Measurements from ENCODE around the gene UHMK1.
A peak's percentile ranks its signal among the peaks of the same experiment; 100 is the strongest.

Gene UHMK1

DNA sequence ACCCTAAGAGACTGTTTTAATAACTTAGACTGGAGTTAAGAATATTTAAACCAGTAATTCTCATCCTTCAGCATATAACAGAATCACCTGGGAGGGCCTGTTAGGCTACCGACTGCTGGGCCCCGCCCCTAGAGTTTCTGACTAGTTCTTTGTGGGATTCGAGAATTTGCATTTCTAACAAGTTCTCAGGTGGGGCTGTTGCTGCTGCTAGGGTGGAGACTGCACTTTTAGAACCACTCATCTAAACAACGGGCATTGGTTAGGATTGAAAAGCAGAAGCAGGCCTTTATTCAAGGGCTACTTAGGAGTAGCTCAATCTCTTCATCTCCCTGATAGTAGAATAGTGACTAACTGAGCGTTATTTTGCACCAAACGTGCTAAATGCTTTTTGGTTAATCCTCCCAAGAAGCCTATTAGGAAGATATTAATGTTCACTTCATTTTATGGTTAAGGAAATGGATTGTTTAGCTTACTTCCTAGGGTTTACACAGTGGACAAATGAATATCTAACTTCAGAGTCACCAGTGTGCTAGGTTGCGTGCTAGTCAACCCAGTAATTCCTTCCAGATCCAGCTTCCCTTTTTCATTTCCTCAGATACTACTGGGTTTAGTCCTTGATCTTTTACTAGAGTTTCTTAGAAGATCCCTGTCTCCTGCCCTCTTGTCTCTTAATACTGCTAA lies 32.8 kb downstream of the UHMK1 start:
- no peak for DNase-seq (ENCODE audit: low read depth)

DNA sequence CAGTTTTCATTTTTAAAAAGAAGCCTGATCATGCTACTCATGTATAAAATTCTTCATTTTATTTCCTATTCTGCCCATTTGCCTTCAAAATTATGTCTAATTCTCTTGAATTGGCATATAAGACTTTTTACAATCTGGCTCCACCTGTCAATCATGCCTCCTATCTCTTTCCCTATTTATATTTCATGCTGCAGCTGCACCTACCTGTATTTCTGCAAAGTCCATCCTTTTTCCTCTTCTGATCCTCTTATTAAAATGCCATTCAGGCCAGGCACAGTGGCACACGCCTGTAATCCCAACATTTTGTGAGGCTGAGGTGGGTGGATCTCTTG lies 33.3 kb downstream of the UHMK1 start:
- DNase-seq (ENCODE audit: low read depth), result no peak

DNA sequence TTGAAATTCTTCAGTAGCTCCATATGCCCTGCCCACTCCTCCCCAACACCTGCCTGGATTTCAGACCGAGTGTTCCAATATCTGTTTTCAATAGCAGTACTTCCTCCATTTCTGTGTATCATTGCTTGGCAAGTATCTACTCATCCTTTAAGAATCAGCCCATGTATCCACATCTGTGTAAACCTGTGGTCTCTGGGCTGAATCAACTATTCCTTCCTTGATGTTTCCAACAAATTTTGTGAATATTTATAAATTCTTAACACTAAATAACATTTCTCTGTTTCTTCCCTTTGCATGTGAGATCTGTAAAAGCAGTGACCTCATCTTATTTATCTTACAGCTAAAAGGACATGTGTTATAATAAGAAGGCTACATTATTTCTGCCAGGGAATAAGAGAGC lies 37.9 kb downstream of the UHMK1 start:
- DNase-seq (ENCODE audit: low read depth), result no peak

DNA sequence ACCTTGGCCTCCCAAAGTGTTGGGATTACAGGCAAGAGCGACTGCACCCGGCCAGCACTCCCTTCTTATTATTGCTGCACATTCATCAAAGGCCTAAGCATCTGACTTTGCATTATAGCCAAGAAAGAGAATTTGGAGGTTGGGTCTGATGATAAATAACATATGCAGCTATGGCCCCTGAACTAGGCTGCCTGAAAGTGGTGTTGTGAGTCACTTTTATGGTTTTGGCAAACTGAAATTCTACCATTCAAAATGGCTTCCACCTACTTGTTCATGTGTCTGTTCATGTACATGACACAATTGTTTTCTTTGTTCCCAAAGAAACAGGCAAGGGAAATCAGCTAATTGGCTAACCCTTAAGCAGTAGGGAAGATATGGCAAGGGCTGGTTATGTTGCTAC lies 38.9 kb downstream of the UHMK1 start:
- DNase-seq (ENCODE audit: low read depth), result no peak

DNA sequence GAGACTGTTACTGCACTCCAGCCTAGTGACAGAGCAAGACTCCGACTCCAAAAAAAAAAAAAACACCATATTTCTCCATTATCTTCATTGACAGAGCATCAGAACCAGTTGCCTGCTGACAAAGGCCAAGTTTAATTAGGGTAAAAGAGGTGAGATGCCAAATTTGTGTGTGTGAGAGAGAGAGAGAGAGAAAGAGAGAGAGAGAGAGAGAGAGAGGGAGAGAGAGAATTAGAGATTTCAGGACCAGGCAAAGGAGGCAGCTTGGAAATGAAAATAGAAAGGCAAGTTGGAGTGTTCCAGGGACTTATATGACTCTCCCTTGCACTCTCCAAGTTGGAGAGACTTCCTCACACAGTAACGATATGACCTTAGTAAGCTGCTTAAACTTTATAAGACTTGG lies 39.6 kb downstream of the UHMK1 start:
- no peak for DNase-seq (ENCODE audit: low read depth)

DNA sequence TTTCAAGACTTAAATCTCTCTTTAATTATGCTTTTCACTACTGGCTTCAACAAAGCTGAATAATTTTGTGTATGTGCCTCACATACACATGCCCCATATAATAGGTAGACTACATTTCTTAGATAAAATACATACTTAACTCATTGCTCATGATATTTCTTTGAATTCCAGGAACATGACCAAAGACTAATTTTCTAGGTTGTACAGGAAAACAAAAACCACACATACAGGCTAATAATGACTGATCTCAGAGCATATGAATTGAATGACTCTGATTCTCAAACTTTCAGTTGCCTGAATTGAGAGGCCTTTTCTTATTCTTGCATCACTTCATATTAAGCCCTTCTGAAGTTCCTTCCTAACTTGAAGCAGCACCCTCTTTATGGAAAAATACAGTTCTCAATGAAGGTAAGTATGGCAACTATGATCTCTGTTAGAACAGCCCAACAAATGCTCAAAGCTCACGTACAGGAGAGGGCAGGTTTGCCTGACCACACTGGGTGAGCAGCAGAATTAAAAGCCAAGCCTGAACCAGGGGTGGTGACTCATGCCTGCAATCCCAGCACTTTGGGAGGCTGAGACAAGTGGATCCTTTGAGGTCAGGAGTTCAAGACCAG lies 41.3 kb downstream of the UHMK1 start:
- DNase-seq (ENCODE audit: low read depth), result no peak

DNA sequence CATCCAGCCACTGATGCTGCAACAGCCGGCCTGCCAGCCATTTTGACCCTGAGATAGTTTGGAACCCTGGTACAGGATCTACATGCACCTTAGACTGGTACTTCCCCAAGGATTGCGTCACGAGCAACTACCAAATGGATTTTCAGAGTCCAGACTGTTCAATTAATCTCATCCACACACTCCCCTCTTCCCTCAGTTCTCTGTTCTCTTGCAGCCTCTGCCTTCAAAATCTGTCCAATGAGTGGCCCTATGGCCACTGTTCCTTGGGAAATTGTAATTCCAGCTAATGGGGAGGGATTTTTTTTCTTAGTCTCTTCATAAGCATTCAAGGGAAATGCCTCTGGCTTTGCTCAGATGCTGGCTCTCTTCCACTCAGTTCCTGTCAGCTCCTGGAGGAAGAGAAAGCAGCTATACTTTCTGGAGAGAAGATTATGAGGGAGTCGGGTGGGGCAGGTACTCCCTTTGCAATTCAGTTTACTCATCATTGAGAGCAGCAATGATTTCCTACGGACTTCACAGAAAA lies 44.1 kb downstream of the UHMK1 start:
- no peak for DNase-seq (ENCODE audit: low read depth)

DNA sequence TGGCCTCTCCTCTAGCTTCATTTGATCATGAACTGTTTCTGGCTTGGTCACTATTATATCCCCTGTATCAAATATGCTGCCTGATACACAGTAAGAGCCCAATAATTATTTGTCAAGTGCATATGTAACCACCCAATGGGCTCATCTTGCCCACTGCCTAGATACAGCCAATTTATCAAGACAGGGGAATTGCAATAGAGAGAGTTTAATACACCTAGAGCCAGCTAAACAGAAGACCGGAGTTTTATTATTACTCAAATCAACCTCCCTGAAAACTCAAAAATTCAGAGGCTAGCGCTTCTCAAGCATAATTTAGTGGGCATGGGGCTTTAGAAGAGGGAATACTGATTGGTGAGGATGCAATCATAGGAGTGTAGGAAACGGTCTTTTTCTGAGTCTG lies 45.6 kb downstream of the UHMK1 start:
- DNase-seq (ENCODE audit: low read depth), result no peak

DNA sequence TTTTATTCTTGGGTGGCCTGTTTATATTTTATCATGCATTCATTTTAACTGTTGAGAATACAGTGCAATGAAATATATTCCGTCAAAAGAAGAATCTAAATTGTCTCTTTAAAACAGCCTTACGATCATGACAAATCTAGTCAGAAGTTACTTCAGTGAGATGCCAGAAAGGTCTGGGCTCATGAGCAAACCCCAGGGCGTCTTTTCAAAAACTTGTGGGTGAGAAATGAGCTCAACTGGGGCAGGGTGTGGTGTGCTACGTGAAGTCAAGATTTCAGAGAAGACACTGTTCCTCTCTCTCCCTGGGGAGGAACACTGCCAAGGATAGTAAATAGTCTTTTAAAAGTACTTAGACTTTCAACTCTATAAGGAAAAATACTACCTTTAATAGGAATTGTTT lies 50.6 kb downstream of the UHMK1 start:
- DNase-seq (ENCODE audit: low read depth), result no peak

DNA sequence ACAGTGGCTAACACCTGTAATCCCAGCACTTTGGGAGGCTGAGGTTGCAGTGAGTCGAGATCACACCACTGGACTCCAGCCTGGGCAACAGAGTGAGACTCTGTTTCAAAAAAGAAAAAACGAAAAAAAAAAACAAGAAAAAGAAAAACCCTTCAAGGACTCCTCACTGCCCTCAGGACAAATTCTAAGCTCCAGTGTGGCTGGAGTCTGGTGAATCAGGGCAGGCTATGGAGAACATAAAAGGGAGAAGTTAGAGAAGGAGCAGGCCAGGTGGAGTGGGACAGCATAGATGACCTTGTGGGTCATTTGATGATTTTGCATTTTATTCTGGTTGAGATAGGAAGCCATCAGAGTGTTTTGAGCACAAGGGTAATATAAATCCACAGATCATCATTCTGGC lies 51.4 kb downstream of the UHMK1 start:
- DNase-seq (ENCODE audit: low read depth), result no peak

DNA sequence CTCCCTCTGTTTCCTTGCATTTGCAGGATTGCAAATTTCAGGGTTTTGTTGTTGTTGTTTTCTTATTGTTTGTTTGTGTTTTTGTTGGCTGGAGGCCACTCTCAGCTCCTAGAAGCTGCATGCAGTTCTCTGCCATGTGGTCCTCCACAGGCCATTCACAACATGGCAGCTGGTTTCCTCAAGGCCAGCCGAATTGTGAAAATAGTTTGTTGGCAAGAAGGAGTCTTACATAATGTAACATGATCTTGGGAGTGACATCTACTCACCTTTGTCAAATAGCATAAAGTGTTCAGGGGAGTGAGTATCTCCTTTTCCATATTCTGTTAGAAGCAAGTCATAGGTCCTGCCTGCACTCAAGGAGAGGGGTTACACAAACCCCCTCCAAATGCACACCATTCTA lies 53.3 kb downstream of the UHMK1 start:
- DNase-seq (ENCODE audit: low read depth), result no peak

DNA sequence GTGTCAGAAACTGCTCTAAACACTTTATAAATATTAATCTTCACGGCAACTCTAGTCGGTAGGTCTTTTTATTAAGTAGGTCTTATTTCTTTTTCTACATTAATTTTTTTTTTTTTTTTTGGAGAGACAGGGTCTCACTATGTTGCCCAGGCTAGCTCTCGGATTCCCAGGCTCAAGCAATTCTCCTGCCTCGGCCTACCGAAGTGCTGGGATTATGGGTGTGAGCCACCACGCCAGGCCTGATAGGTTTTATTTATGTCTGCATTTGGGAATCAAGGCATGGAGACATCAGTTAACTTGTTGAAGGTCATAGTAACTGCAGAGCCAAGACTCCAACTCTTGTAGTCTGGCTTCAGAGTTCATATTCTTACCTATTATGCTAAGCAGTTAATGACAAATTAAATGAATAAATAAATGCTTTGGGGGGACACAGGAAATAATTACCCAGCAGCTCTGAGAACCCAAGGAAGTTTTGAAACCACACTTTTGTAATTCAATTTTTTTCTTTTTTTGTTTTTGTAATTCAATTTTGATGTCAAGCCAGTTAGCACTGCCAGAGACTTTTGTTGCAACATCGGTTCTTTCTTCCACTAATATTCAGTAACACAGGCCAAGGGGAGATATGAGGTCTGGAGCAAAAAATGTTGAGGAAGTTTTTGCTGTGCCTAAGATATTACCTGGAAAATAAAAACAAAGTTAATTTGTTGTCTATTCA lies 54.5 kb downstream of the UHMK1 start:
- DNase-seq (ENCODE audit: low read depth), result no peak

DNA sequence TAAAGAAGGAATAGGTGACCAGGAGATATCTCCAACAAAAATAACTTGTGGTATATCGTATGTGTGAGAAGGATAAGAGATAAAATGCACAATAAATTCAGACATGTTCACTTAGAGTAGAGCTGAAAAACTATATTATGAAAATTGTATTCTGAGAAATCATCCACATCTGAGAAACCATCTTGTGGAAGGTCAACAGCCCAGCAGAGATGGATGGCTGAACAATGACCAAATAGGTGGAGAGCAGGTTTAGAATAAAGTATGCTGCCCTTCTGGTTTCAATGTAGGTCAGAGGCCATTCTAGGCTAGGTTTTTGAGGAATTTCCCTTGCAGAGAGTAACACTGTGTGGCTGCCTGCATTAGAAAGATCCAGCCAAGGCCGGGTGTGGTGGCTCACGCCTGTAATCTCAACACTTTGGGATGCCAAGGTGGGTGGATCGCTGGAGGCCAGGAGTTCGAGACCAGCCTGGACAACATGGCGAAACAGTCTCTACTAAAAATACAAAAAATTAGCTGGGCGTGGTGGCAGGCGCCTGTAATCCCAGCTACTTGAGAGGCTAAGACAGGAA lies 55.1 kb downstream of the UHMK1 start:
- no peak for DNase-seq (ENCODE audit: low read depth)

DNA sequence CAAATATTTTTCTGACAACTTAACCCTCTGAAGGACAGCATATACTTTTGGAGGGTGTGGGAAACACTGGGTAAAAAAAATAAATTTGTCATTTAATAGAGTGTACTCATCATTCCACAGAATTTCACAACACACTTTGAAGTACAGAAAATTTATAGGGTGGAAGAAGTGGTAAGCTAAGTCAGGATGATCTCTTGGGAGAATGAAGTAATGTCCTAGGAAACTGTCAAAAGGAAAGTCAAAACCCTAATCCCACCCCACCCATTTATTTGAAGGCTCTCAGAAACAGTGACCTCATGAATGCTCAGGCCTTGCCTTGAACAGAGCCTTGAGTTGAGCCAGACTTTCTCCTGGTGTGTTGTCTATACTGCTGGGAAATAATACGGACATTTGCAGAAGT lies 56.6 kb downstream of the UHMK1 start:
- DNase-seq (ENCODE audit: low read depth), result no peak

DNA sequence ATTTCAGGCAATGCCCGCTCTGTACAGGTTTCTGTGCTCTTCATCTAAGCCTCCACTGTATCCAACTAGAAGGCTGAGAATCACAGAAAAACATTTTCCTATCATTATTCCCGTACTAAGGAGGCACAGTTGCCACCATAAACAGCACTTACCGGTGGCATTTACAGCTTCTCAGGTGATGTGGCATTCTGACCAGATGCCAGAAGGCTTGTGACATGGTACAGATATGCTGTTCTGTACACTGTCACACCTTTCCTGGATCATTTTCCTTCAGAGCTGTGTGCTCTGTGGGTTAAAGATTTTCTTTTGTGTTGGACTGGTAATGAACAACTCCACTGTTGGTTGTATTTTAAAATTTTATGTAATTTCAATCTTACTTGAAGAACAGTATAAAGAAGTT lies 59.9 kb downstream of the UHMK1 start:
- DNase-seq (ENCODE audit: low read depth), result no peak

DNA sequence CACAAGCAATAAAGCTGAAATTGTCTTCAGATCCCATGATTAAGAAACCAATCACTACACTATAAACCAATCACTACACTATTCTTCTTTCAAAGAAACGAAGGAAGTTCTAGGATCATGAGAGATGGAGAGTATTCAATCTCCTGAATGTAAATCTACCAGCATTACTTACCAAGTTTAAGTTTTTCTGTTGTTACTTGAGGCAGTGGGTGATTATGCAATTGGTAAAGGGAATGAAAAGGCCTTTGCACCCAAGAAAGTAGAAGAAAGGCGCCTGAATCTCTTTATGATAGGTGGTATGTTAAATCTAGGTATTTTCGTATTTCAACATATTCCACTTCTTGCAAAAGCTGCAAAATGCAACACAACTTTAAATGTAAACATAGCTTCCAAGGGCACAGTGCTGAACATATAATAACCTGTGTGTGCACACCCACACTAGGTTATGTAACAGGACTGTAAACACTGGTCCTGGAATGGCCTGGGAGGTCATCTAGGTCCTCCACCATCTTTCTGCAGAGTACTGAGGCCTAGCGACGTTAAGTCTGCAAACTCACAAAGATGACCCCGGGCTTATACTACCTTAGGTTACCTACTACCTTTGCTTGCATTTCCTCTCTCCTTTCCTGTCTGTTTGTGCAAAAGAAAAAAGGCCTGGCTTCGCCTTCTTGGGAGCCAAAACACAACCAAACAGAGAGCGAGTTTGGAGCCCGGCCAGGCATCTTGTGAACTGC lies 62.9 kb downstream of the UHMK1 start:
- no peak for DNase-seq (ENCODE audit: low read depth)

DNA sequence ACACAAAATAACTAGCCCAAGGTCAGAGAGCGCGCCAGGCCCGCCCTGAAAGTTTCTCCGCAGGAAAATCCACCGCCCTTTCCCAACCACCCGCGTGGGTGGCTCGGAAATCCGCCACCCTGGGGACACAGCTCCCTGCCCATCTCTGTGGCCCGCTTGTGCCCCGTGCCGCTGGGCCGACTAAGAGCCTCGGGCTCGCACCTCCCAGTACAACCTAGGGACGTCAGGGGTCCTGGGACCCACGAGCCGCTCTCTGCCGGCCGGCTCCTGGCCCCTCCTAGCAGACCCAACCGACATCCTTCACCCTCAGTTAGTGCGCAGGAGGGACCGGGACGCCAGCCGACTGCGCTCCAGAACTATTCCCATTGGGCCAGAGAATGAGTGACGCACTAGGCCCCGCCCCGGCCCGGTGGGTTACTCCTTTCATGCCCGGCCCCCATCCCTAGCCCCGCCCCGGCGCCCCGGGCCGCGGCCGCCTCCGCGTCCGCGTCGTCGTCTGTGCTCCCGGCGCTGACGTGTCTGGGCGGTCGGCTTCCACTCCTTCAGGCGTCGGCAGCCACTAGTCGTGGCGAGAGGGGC lies 63.5 kb downstream of the UHMK1 start:
- peak; percentile 97 for DNase-seq (ENCODE audit: low read depth)

DNA sequence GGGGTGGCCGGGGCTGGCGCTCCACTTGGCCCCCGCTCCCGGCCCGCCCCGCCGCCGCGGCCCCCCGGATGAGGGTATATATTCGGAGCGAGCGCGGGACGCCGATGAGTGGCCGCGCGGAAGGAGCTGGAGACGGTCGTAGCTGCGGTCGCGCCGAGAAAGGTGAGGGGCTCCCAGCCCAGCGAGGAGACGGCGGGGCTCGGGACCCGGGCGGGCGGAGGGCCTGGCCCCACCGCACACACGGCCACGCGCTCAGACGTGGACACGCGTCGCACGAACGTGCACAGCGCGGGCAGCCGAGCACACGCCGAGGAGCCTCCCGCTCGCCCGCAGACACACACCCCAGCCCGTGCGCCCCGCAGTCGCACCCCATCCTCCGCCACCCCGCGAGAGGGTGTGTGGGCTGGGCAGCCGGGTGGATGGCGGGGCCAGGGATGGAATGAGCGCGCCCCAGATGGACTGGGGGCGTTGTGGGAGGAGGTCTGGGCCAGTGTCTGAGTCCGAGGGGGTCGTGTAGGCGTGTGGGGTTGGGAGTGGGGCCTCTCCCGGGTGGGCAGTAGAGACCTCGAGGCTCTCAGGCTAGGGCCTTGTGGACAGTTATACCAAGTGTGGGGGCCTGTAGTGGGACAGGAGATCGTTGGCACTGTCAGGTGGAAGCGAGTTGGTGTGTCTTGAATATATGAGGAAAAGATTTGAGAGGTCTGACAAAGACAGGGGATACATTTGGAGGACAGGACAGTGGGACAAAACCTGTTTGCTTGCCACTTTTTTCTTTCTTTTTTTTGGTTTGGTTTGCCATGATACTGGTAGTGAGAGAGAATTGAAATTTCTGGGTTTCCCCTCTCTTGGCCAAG lies 64.2 kb downstream of the UHMK1 start, which contains the start of gene UAP1:
UAP1 (plus strand) TSS at position 107 of the 854 bp plus-strand sequence. CDS start 4,347 bp downstream, outside the sequence.
- peak; percentile 11 for DNase-seq (ENCODE audit: low read depth)

DNA sequence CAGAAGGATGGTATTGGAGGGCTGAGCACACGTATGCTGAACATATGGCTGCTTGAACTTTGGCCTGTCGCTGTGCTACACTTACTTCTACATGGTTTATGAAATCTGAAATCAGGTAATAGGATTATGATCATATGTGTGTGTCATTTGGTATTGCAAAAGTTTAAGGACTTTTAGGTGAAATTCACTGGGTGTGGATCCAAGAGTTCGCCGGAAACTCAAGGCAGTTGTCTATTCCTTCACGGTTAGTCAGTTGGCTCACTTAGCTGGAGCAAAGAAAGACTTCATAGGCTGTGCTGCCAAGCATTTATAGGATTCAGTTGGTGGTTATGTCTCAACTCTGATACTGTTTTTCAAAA lies 64.8 kb downstream of the UHMK1 start:
- DNase-seq (ENCODE audit: low read depth), result no peak

DNA sequence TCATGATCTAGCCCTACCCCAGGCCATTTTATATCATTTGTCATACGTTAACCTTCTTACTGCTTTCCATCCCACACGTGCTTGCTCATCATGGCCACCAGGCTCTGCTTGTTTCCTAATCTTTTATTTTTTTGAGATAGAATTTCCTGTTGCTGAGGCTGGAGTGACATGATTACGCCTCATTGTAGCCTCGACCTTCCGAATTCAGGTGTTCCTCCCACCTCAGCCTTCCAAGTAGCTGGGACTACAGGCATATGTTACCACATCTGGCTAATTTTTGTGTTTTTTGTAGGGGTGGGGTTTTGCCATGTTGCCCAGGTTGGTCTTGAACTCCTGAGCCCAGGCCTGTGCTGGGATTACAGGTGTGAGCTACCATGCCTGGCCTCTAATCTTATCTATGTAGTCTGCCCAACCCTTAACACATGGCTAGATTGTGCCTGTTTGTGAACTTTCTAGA lies 67.2 kb downstream of the UHMK1 start:
- DNase-seq (ENCODE audit: low read depth), result no peak

DNA sequence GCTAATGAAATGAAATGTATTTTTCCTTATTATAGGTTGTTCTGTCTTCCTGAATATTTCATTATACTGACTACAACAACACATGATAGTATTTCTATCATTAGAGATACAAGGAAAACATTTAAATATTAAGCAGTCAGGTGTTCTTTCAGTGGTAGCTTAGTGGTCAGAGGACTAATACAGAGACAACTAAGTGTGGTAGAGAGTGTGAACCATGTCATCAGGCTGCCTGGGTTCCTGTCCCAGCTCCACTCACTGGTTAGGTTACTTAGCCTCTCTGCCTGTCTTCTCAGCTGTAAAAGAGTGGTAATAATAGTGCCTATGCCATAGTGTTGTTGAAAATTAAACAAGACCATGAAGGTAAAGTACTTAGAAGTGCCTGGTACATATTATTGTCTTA lies 67.8 kb downstream of the UHMK1 start:
- DNase-seq (ENCODE audit: low read depth), result no peak

Measured in stimulated activated CD4-positive, alpha-beta T cell treated with anti-CD3 and anti-CD28 coated beads, Interleukin-2, amount 100 ng/mL, for 4 hours (primary cell).